OCI-LY3 (cell line): Measurements from ENCODE around the gene NRXN3.

Source experiments
- H2AFZ ChIP-seq: fragments of 200-600, 300-600 bp; shearing (Covaris generic); 2 replicates; pipeline ENCODE4 v1.6.0; 2014; ENCODE audit warnings: antibody characterized with exemption, low read depth, low read length
- H3K27ac ChIP-seq: fragments of 200-600, 300-600 bp; sonication (generic); 2 replicates; pipeline ENCODE4 v1.5.1; 2014; ENCODE audit warnings: mild to moderate bottlenecking, low read length, moderate library complexity, mixed read lengths
- H3K27me3 ChIP-seq: fragments of 200-600, 300-600 bp; sonication (generic); 2 replicates; pipeline ENCODE4 v1.6.1; 2014; ENCODE audit warnings: low read depth, low read length, mixed read lengths
- H3K36me3 ChIP-seq: fragments of 200-600, 300-600 bp; sonication (generic); replicated peaks from 2 replicates; pipeline ENCODE3; 2014; ENCODE audit warnings: low read depth, low read length, mixed read lengths
- H3K4me1 ChIP-seq: fragments of 300-600, 200-600 bp; sonication (generic); 2 replicates; pipeline ENCODE4 v1.6.1; 2014; ENCODE audit warnings: low read length, mixed read lengths
- H3K4me2 ChIP-seq: fragments of 200-600, 300-600 bp; sonication (generic); 2 replicates; pipeline ENCODE4 v1.6.1; 2014; ENCODE audit warnings: low read length, mixed read lengths
- H3K4me3 ChIP-seq: fragments of 300-600, 200-600 bp; sonication (generic); 2 replicates; pipeline ENCODE4 v1.5.1; 2014; ENCODE audit warnings: antibody characterized with exemption, mild to moderate bottlenecking, low read length, moderate library complexity
- H3K79me2 ChIP-seq: fragments of 300-600, 200-600 bp; shearing (Covaris generic); 2 replicates; pipeline ENCODE4 v1.6.1; 2014; ENCODE audit warnings: mild to moderate bottlenecking, low read length, mixed read lengths
- H3K9ac ChIP-seq: fragments of 300-600, 200-600 bp; shearing (Covaris generic); 2 replicates; pipeline ENCODE4 v1.6.0; 2014; ENCODE audit warnings: mild to moderate bottlenecking, low read length, moderate library complexity
- H3K9me3 ChIP-seq: fragments of 200-600, 300-600 bp; shearing (Covaris generic); 2 replicates; pipeline ENCODE4 v1.6.1; 2014; ENCODE audit warnings: low read length, mixed read lengths; ENCODE audit not compliant: insufficient read depth
- H4K20me1 ChIP-seq: fragments of 200-600, 300-600 bp; sonication (generic); 2 replicates; pipeline ENCODE4 v1.6.1; 2016; ENCODE audit warnings: low read length, mixed read lengths; ENCODE audit not compliant: insufficient read depth
- EZH2phosphoT487 ChIP-seq: fragments of 200-600 bp; shearing (Covaris generic); IDR thresholded peaks from 2 replicates; pipeline ENCODE4 v1.6.1; 2018; ENCODE audit warnings: antibody characterized with exemption, mixed run types, low read depth
- TF ChIP-seq, protein P1 (sequence below): fragments of 200-600, 300-600 bp; sonication (generic); IDR thresholded peaks from 2 replicates; pipeline ENCODE4 v1.5.1; 2014; ENCODE audit warnings: antibody characterized with exemption, low read length, low read depth

NRXN3 gene

DNA sequence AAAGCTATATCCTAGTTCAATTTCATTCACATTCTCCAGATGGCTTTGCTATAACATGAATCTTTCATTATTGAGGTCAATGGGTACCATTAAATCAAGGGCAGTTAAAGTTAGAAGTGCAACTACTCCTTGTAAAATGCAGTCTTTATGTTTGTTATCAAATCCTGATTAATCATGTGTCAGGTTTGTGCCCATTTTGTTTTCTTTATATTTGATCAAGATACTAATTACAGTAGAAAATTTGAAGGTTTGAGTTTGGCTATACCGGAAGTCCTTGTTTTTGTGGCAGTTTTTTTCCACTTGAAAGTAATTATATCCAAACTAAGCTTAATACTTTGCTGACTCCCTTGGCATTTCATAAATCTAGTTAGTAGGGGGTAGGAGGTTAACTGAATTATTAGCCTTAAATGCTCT, 1528.1 kb downstream of the NRXN3 start:
- no peaks in the 10 kb centered on the region for H3K36me3 ChIP-seq
- H3K79me2 ChIP-seq = no peaks in the 10 kb centered on the region
- H3K9ac ChIP-seq = no peak overlapping the region
- no peak overlapping the region for H2AFZ ChIP-seq
- H3K9me3 ChIP-seq = no peaks in the 10 kb centered on the region
- no peaks in the 10 kb centered on the region for H3K4me1 ChIP-seq
- no peak overlapping the region for H3K4me2 ChIP-seq
- H3K27me3 ChIP-seq = no peaks in the 10 kb centered on the region
- H4K20me1 ChIP-seq = no peaks in the 10 kb centered on the region
- H3K4me3 ChIP-seq = no peak overlapping the region
- no peak overlapping the region for H3K27ac ChIP-seq
- no peak for TF ChIP-seq EZH2phosphoT487
- TF ChIP-seq, protein P1, sequence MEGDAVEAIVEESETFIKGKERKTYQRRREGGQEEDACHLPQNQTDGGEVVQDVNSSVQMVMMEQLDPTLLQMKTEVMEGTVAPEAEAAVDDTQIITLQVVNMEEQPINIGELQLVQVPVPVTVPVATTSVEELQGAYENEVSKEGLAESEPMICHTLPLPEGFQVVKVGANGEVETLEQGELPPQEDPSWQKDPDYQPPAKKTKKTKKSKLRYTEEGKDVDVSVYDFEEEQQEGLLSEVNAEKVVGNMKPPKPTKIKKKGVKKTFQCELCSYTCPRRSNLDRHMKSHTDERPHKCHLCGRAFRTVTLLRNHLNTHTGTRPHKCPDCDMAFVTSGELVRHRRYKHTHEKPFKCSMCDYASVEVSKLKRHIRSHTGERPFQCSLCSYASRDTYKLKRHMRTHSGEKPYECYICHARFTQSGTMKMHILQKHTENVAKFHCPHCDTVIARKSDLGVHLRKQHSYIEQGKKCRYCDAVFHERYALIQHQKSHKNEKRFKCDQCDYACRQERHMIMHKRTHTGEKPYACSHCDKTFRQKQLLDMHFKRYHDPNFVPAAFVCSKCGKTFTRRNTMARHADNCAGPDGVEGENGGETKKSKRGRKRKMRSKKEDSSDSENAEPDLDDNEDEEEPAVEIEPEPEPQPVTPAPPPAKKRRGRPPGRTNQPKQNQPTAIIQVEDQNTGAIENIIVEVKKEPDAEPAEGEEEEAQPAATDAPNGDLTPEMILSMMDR = no peak

DNA sequence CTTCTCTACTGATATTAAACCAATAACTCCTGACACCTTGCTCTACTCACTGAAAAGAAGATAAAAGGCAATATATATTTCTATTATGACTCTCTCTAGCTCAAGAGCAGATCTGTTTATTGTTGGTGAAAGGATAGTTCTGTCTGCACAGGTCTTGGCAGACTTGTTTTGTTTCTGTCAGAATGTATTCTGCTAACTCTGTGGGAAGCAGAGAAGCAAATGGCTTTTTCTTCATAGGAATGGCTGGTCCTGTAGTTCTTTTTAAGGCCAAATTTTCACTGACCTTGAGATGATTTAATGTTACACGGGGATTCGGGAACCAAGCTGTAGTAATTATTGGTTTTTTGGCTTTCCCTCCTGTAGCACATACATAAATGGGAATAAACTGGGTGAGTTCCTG, 1529.0 kb downstream of the NRXN3 start:
- Histone ChIP-seq H3K4me3 (no peak overlapping the region), H3K27ac (no peak overlapping the region), H3K4me1 (no peaks in the 10 kb centered on the region), H3K4me2 (no peak overlapping the region), H3K9ac (no peak overlapping the region), H3K9me3 (no peaks in the 10 kb centered on the region), H3K79me2 (no peaks in the 10 kb centered on the region), H2AFZ (no peak overlapping the region), H4K20me1 (no peaks in the 10 kb centered on the region), H3K27me3 (no peaks in the 10 kb centered on the region), H3K36me3 (no peaks in the 10 kb centered on the region)
- no peak for TF ChIP-seq EZH2phosphoT487
- TF ChIP-seq, protein P1 = no peak

DNA sequence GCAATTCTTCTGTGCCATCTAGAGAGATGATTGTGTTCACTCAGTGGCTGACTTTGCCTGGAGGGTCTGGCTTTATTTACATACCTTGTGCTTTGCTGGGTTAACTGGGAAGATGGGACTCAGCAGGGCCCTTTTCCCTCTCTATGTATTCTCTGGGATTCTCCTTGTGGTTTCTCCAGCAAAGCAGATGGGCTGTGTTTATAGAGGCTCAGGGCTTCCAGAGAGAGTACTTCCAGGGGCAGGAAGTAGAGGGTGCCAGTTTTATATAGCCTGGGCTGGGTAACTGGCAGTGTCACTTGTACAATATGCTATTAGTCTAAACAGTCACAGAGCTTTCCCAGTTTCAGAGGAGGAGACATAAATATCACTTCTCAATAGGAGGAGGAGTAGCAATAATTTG, 1531.2 kb downstream of the NRXN3 start:
- H3K9ac ChIP-seq = no peak overlapping the region
- H3K27ac ChIP-seq = no peak overlapping the region
- H3K27me3 ChIP-seq = no peaks in the 10 kb centered on the region
- H3K79me2 ChIP-seq = no peaks in the 10 kb centered on the region
- H3K4me1 ChIP-seq = no peaks in the 10 kb centered on the region
- H3K4me2 ChIP-seq = no peak overlapping the region
- H3K9me3 ChIP-seq = no peaks in the 10 kb centered on the region
- H3K4me3 ChIP-seq = no peak overlapping the region
- no peak overlapping the region for H2AFZ ChIP-seq
- no peak for TF ChIP-seq EZH2phosphoT487
- TF ChIP-seq, protein P1 = no peak
- no peaks in the 10 kb centered on the region for H3K36me3 ChIP-seq
- no peaks in the 10 kb centered on the region for H4K20me1 ChIP-seq

DNA sequence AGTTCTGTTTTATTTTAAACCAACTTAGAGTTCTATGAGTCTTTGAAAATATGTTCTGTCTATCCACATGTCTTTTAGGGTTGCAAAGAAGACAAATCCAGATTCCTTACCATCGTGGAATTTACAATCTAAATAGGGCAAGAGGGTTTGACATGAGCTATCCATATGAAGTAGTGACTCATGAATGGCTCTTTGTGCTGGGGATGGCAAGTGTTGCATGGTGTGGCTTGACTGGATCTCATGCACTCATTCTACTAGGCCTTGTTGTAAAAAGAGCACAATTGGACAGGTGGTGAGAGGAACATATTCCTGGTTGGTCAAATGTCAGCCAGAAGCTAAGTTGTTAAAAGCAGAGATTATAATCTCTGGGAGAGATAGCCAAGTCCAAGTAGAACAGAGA, 1532.0 kb downstream of the NRXN3 start:
- no peak overlapping the region for H3K9ac ChIP-seq

More for the DNA sequence above, 1532.0 kb downstream of the NRXN3 start:
- no peak overlapping the region for H3K27ac ChIP-seq
- H3K79me2 ChIP-seq = no peaks in the 10 kb centered on the region
- no peaks in the 10 kb centered on the region for H4K20me1 ChIP-seq
- no peaks in the 10 kb centered on the region for H3K9me3 ChIP-seq
- no peaks in the 10 kb centered on the region for H3K27me3 ChIP-seq
- no peak overlapping the region for H3K4me3 ChIP-seq
- TF ChIP-seq, protein P1 = no peak
- TF ChIP-seq EZH2phosphoT487 = no peak
- no peaks in the 10 kb centered on the region for H3K4me1 ChIP-seq
- no peak overlapping the region for H3K4me2 ChIP-seq
- H3K36me3 ChIP-seq = no peaks in the 10 kb centered on the region
- no peak overlapping the region for H2AFZ ChIP-seq
